Fibroblast of lung (primary cell): ENCODE data around the gene SFMBT2.

Source experiments
- CTCF ChIP-seq, 2 donors: IDR thresholded peaks in 1 of 2; conservative IDR thresholded peaks in 1 of 2; 1 replicate in 1 of 2; 2 replicates in 1 of 2; pipeline ENCODE4 v1.5.1; 2011 to 2012; ENCODE audit warnings: low read length in 2 of 2, control low read depth in 1 of 2, inconsistent platforms in 1 of 2, low read depth in 1 of 2, mild to moderate bottlenecking in 1 of 2
- EZH2 ChIP-seq: IDR thresholded peaks from 2 replicates; pipeline ENCODE4 v1.5.1; 2012; ENCODE audit warnings: low read length, control low read depth, mild to moderate bottlenecking; ENCODE audit errors: missing control alignments

- no peak for TF ChIP-seq CTCF (conservative IDR thresholded peaks at IDR 0.05 in 1 of 2, IDR thresholded peaks at IDR 0.05 in 1 of 2; ENCODE audit: low read depth in 1 of 2, low read length in 2 of 2)
- no peak for TF ChIP-seq EZH2
Measured at GRCh38 chr10:7285522-7286322, 125.1 kb downstream of the SFMBT2 start.
